HUES6 (cell line): ENCODE measurements around the gene DNAH8.

Experiments
- H3K27ac ChIP-seq: 2 replicates; pipeline ENCODE4 v1.7.0; 2013; ENCODE audit warnings: low read depth, mild to moderate bottlenecking, low read length, inconsistent platforms
- H3K27me3 ChIP-seq: 2 replicates; pipeline ENCODE4 v1.6.1; 2013; ENCODE audit warnings: low read length; ENCODE audit not compliant: control insufficient read depth, insufficient read depth
- H3K36me3 ChIP-seq: 2 replicates; pipeline ENCODE4 v1.6.1; 2013; ENCODE audit warnings: low read length; ENCODE audit not compliant: control insufficient read depth, insufficient read depth
- H3K4me1 ChIP-seq: 2 replicates; pipeline ENCODE4 v1.6.1; 2013; ENCODE audit warnings: low read length; ENCODE audit not compliant: control insufficient read depth, insufficient read depth
- H3K4me3 ChIP-seq: 2 replicates; pipeline ENCODE4 v1.5.1; 2013; ENCODE audit warnings: low read depth, low read length
- H3K9ac ChIP-seq: one replicate; pipeline ENCODE4 v1.6.1; 2013; ENCODE audit warnings: mild to moderate bottlenecking, low read length
- H3K9me3 ChIP-seq: 2 replicates; pipeline ENCODE4 v1.6.1; 2013; ENCODE audit warnings: low read depth, low read length; ENCODE audit not compliant: control insufficient read depth, insufficient read depth

Gene DNAH8

DNA sequence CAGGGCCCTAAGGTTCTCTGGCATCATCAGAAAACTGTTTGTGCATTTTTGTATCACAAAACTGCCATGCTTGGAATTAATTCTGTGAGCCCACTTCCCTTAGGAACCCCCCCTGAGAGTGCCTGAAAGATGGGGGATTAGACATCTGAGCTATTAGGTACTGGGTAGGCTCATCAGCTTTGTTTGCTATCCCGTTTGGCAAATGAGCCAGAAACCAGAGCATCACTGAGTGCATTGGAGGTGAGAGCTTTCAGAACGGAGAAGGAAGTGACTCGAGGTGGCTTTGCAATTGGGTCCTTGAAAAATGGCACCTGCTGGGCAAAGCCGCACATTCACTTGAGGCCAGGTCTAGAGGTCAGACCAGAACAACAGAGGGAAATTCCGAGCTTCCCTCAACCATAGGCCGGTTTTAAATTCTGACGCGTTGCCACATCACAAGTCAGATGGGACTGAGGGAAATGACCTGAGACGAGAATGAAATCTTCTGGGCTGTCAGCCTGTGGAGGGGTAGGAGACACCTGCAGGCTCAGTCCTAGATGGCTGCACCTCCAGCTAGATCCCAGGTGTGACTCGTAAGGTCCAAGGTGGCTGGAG is 325.1 kb downstream of the DNAH8 start:
- peaks cover 6% of the 10 kb centered on the region; the same call in 1 of the 2 replicates for H3K4me1 ChIP-seq
- H3K9ac ChIP-seq, result no peak overlapping the region
- no peaks in the 10 kb centered on the region; the same call in 1 of the 2 replicates for H3K9me3 ChIP-seq
- peaks cover 50% of the 10 kb centered on the region for H3K27me3 ChIP-seq
- no peaks in the 10 kb centered on the region for H3K36me3 ChIP-seq
- no peak overlapping the region for H3K4me3 ChIP-seq
- H3K27ac ChIP-seq, result no peak overlapping the region

DNA sequence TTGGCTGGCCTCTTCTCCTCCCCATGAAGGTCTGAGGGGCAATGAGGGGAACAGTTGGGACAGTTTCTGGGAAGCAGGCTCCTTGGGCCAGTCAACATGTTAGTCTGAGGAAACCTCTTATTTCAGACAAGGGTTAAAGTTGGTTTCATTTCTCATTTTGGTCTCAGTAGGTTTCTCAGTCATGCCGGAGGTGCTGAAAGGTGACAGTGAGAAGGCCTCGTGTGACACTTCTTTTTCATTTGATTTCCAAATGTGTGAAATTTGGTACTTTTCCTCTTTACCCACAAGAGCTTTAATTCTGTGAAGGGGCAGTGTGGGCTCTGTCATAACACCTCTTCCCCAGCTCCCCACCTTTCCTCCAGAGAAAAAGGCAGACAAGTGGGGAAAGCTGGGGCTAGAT is 326.0 kb downstream of the DNAH8 start:
- Histone ChIP-seq H3K27ac (no peak overlapping the region), H3K4me1 (peaks cover 6% of the 10 kb centered on the region; the same call in 1 of the 2 replicates), H3K9me3 (no peaks in the 10 kb centered on the region; the same call in 1 of the 2 replicates), H3K9ac (no peak overlapping the region), H3K27me3 (peaks cover 44% of the 10 kb centered on the region), H3K4me3 (no peak overlapping the region), H3K36me3 (no peaks in the 10 kb centered on the region)

DNA sequence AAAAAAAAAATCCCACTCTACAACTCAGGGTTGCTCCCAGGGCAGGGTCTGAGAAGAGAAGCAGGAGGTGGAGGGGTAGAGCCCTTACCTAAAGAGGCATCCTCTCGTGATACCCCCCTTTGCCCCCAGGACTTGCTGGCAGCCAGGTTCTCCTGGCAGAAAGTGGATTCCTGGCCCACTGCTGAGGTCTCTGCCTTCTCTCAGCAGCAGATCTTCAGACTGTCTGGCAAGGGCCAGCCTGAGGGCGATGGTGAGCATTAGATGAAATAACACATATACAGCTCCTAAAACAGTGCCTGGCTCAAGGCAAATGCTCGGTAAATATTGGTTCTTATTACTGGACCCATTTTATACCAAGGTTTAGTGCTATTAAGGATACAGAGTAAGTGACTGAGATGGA is 328.7 kb downstream of the DNAH8 start:
- Histone ChIP-seq H3K4me1 (0 out of 2 replicates have a peak, but pooled peaks cover 6% of the 10 kb centered on the region), H3K36me3 (no peaks in the 10 kb centered on the region), H3K27ac (no peak overlapping the region), H3K9me3 (no peaks in the 10 kb centered on the region; the same call in 1 of the 2 replicates), H3K27me3 (peaks cover 48% of the 10 kb centered on the region), H3K4me3 (no peak overlapping the region), H3K9ac (no peak overlapping the region)

GRCh38 chr6:39044181-39044580 is 329.1 kb downstream of the DNAH8 start:
- Histone ChIP-seq H3K9me3 (no peaks in the 10 kb centered on the region; the same call in 1 of the 2 replicates), H3K27me3 (peaks cover 48% of the 10 kb centered on the region), H3K4me3 (no peak overlapping the region), H3K36me3 (no peaks in the 10 kb centered on the region), H3K4me1 (peaks cover 7% of the 10 kb centered on the region; the same call in 1 of the 2 replicates), H3K9ac (no peak overlapping the region), H3K27ac (no peak overlapping the region)

- Histone ChIP-seq H3K4me1 (peaks cover 11% of the 10 kb centered on the region; the same call in 1 of the 2 replicates), H3K27me3 (peaks cover 63% of the 10 kb centered on the region), H3K9ac (no peak overlapping the region), H3K9me3 (no peaks in the 10 kb centered on the region), H3K27ac (no peak overlapping the region), H3K4me3 (peak overlapping the region; percentile 70), H3K36me3 (no peaks in the 10 kb centered on the region)
These were observed 332.6 kb downstream of the DNAH8 start for GRCh38 chr6:39047434-39048327.

DNA sequence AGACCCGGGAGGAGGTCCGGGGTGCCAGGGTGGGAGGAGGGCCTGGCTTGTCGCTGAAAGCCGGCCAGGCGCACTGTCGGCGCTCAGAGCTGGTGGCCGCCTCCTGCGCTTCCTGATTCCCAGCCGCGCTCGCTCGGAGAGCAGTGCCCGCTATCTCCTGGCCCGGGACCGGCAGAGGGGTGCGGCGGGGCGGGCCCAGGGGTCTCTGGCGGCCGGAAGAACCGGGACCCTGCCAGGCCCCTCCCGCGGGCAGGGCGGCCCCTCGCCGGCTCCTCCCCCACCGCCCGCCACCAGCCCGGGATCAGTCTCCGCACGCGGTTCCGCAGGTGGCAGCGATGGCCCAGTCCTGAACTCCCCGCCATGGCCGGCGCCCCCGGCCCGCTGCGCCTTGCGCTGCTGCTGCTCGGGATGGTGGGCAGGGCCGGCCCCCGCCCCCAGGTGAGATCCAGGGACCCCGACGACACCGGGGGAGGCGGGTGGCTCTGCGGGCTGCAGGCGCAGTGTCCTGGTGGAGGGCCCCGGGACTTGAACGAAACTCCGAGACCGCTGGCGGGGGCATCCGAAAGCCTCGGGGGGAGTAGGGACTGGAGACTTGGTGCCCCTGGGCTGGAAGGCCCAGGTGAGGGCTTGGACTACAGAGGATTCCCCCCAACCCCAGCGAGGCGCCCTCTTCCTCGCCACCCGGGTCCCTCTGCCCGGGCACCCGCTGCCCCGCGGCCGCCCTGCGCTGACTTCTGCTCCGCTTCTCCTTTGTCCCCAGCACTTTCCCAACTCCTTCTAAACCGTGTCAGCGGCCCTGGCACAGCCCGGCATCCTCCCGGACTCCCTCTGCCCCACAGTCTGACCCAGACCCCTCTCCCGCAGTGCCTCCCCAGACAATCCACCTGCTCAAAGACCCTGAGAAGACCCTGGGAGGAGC is 333.6 kb downstream of the DNAH8 start, which contains the start of gene GLP1R:
GLP1R (plus strand) TSS at position 301 of the 919 bp plus-strand sequence; CDS start at position 361, 60 bp downstream.
- Histone ChIP-seq H3K4me1 (peaks cover 14% of the 10 kb centered on the region; the same call in 1 of the 2 replicates), H3K9me3 (no peaks in the 10 kb centered on the region), H3K27ac (no peak within 1 kb of the TSS), H3K4me3 (peak within 1 kb of the TSS; percentile 70), H3K36me3 (no peaks in the 10 kb centered on the region), H3K9ac (peak within 1 kb of the TSS; percentile 28), H3K27me3 (peaks cover 58% of the 10 kb centered on the region)

DNA sequence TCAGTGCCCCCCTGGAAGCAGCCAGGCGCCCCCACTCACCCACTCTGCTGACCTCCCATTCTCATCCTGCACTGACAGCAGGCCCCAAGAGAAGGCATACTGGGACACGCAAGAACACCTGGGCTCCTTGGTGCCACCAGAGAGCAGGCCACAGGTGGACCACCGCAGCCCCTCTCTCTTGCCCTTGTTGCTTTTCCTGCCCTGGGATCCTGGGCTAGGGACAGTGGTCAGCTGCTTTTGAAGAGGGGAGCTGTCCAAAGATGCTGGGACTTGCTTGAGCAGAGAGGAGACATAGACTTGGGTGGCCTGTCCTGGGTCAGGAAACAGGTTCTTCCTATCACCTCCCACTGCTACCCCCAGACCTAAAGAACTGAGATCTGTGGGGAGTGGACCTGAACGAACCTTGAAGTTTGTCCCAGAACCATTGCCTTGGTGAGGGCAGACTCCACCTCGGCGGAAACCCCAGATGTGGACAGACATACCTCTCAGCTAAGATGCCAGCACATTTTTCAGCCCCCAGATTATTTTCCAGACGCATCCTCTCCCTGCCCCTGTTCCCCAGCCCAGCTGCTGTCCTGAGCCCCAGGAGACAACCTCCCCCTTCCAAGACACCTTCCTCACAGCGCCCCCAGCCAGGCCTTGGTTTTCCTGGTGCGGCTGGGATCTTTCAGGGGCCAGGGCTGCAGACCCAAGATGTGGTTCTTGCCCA is 334.6 kb downstream of the DNAH8 start:
- no peak overlapping the region for H3K9ac ChIP-seq
- H3K36me3 ChIP-seq, result no peaks in the 10 kb centered on the region
- no peaks in the 10 kb centered on the region for H3K9me3 ChIP-seq
- H3K27ac ChIP-seq, result no peak overlapping the region
- H3K4me1 ChIP-seq, result peaks cover 24% of the 10 kb centered on the region
- H3K4me3 ChIP-seq, result peak overlapping the region; percentile 70
- H3K27me3 ChIP-seq, result peaks cover 58% of the 10 kb centered on the region

DNA sequence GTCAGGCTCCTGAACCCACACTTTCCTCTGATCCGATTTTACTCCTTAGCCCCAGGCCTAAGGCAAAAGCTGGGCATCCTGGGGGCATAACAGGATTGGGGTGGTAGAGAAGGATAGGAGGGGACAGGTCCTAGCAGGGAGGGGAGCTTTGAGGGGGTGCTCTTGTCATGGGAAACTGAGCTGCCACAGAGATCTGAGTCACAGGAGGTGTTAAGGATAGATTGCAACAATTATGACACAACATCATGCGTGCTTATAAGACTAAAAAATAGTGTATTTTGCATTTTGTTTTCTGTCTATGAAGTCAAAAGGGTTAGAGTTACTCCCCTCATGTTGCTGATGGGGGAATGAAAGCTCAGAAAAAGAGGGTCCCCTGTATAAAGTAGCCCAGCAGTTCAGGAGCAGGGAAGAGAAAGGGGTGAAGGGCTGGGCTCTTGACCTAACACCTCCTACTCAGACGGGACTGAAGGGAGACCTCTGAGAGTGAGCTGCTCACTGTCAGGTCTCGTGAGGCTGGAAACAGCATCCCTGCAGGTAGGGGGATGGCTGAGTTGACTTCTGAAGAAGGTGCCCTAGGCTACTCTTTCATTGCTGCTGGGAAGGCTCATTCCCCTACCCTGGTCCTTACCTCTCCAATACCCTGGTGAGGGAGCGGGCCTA is 335.5 kb downstream of the DNAH8 start:
- H3K27ac ChIP-seq, result no peak overlapping the region
- peaks cover 25% of the 10 kb centered on the region for H3K4me1 ChIP-seq
- H3K4me3 ChIP-seq, result no peak overlapping the region

DNA sequence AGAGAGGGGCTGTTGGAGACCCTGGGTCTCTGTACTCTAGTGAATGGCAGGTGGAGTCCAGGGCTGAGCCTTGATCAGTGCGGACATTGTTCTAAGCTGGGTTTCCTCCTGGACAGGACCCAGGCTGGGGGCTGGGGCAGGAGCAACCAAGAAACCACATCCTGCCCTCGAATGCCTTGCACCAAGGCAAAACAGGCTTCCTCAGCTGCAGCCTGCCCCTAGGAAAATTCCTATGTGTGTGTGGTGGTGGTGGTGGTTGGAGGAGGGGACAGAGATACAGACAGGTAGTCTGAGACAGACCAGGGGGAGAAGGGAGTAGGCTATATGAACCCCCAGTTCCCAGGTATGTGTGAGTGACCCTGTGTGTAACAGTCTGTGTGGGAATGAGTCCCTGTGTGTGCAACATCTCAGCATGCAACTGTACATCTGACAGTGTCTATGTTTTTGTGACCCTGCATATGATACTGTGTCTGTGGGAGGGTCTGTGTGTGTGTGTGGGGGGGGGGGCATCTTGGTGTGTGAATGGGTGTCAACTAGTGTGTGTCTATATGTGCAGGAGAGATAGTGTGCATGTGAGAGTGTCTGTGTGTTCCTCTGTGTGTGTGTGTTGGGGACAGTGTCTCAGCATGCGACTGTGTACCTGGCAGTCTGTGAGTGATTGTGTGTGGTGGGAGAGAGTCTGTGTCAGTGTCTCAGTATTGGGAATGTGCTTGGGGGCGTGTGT is 336.4 kb downstream of the DNAH8 start:
- Histone ChIP-seq H3K27me3 (peaks cover 54% of the 10 kb centered on the region), H3K9ac (no peak overlapping the region)

More for the DNA sequence above, 335.5 kb downstream of the DNAH8 start:
- no peaks in the 10 kb centered on the region for H3K36me3 ChIP-seq
- no peak overlapping the region for H3K9ac ChIP-seq
- peaks cover 58% of the 10 kb centered on the region for H3K27me3 ChIP-seq
- H3K9me3 ChIP-seq, result no peaks in the 10 kb centered on the region

More for the DNA sequence above, 336.4 kb downstream of the DNAH8 start:
- Histone ChIP-seq H3K4me1 (peaks cover 25% of the 10 kb centered on the region), H3K36me3 (no peaks in the 10 kb centered on the region), H3K9me3 (no peaks in the 10 kb centered on the region), H3K4me3 (no peak overlapping the region), H3K27ac (no peak overlapping the region)
